H1 (cell line): ENCODE results near the gene ORC6. TPM values are rescaled to one million over a fixed set of nuclear protein-coding genes. Genes with fewer than 3 reads are reported as not detected.
A peak's percentile ranks its signal among the peaks of the same experiment; 100 is the strongest.

Experiments
- CTCF ChIA-PET: fragments of 300-600 bp; sonication (Branson Sonifier 250); formaldehyde crosslinking; loops from one replicate; lab custom pipeline; 2021; ENCODE audit not compliant: partially characterized antibody; lab: Charles Lee
- POLR2A ChIA-PET: fragments of 300-600 bp; sonication (Branson Sonifier 250); formaldehyde crosslinking; loops from one replicate; lab custom pipeline; 2021; ENCODE audit warnings: inconsistent platforms; ENCODE audit not compliant: partially characterized antibody; lab: Charles Lee
- DNase-seq, 2 experiments: peaks; one replicate each; pipeline versions ENCODE4 v3.0.0 to v3.0.0-alpha.2; 2010 to 2022; ENCODE audit warnings: low spot score in 2 of 2, low read depth in 1 of 2, mixed read lengths in 1 of 2
- FAIRE-seq: peaks from 2 replicates; lab custom pipeline; 2011; peaks lifted over from hg19 to GRCh38; lab: Jason Lieb, UNC
- H2AFZ ChIP-seq: 2 replicates; pipeline ENCODE4 v1.8.1; 2012; ENCODE audit warnings: low read length, inconsistent platforms
- H2AK5ac ChIP-seq: 2 replicates; pipeline ENCODE4 v1.6.1; 2013; ENCODE audit warnings: low read depth, low read length
- H2BK120ac ChIP-seq: replicated peaks from 2 replicates; pipeline ENCODE3; 2013; ENCODE audit warnings: low read depth, low read length, inconsistent platforms
- H2BK12ac ChIP-seq: 2 replicates; pipeline ENCODE4 v1.6.1; 2013; ENCODE audit warnings: low read depth, low read length
- H2BK15ac ChIP-seq: 2 replicates; pipeline ENCODE4 v1.6.1; 2013; ENCODE audit warnings: low read length
- H2BK20ac ChIP-seq: 2 replicates; pipeline ENCODE4 v1.6.1; 2013; ENCODE audit warnings: low read length
- H2BK5ac ChIP-seq: 2 replicates; pipeline ENCODE4 v1.6.1; 2013; ENCODE audit warnings: low read depth, low read length
- H3K14ac ChIP-seq: 2 replicates; pipeline ENCODE4 v1.6.1; 2013; ENCODE audit warnings: inconsistent platforms; ENCODE audit not compliant: insufficient read length
- H3K18ac ChIP-seq: 2 replicates; pipeline ENCODE4 v1.6.1; 2013; ENCODE audit warnings: low read length; ENCODE audit errors: extremely low read depth
- H3K23ac ChIP-seq: 2 replicates; pipeline ENCODE4 v1.6.1; 2013; ENCODE audit warnings: inconsistent platforms; ENCODE audit not compliant: insufficient read length
- H3K23me2 ChIP-seq: 2 replicates; pipeline ENCODE4 v1.6.1; 2013; ENCODE audit warnings: low read depth, low read length
- H3K27ac ChIP-seq: 2 replicates; pipeline ENCODE4 v1.6.1; 2011; ENCODE audit warnings: low read depth, low read length, inconsistent platforms
- H3K27me3 ChIP-seq, 4 experiments: replicated peaks in 1 of 4; 1 replicate in 1 of 4; 2 replicates in 3 of 4; pipeline versions ENCODE4 v1.6.1 to v1.8.1; 2011 to 2013; ENCODE audit warnings: low read length in 3 of 4, mild to moderate bottlenecking in 3 of 4, inconsistent platforms in 2 of 4, mixed read lengths in 2 of 4, moderate library complexity in 1 of 4; ENCODE audit not compliant: control insufficient read depth in 3 of 4, insufficient read depth in 3 of 4; ENCODE audit errors: extremely low read depth in 1 of 4
- H3K36me3 ChIP-seq, 4 experiments: 2 replicates each; pipeline versions ENCODE4 v1.6.1 to v1.8.1; 2011 to 2013; ENCODE audit warnings: mild to moderate bottlenecking in 4 of 4, low read length in 3 of 4, moderate library complexity in 2 of 4, control low read depth in 1 of 4, inconsistent platforms in 1 of 4; ENCODE audit not compliant: insufficient read depth in 4 of 4, control insufficient read depth in 2 of 4
- H3K4ac ChIP-seq: replicated peaks from 2 replicates; pipeline ENCODE3; 2013; ENCODE audit warnings: low read length, low read depth, mixed read lengths, inconsistent platforms; ENCODE audit not compliant: insufficient read length
- H3K4me1 ChIP-seq, 4 experiments: replicated peaks in 1 of 4; 1 replicate in 1 of 4; 2 replicates in 3 of 4; pipeline versions ENCODE4 v1.6.1 to v1.8.1; 2011 to 2013; ENCODE audit warnings: low read length in 3 of 4, inconsistent platforms in 2 of 4, mixed read lengths in 1 of 4; ENCODE audit not compliant: insufficient read depth in 4 of 4, control insufficient read depth in 3 of 4
- H3K4me2 ChIP-seq, 2 experiments: 2 replicates each; pipeline versions ENCODE4 v1.6.1 to v1.8.1; 2011 to 2013; ENCODE audit warnings: low read depth in 2 of 2, low read length in 2 of 2, control low read depth in 1 of 2, inconsistent platforms in 1 of 2, mild to moderate bottlenecking in 1 of 2; ENCODE audit not compliant: insufficient read depth in 1 of 2
- H3K4me3 ChIP-seq, 4 experiments: fragments of 200-600, 300-600 bp in 1 of 4; sonication (generic), shearing (Covaris generic), sonication (Bioruptor Twin) in 1 of 4; 2 replicates each; pipeline versions ENCODE4 v1.5.1 to v1.8.1; 2011 to 2016; ENCODE audit warnings: low read length in 4 of 4, low read depth in 3 of 4, control low read depth in 2 of 4, inconsistent platforms in 2 of 4, mild to moderate bottlenecking in 2 of 4, mixed read lengths in 1 of 4, moderate library complexity in 1 of 4; ENCODE audit not compliant: insufficient read depth in 2 of 4; ENCODE audit errors: extremely low read depth in 1 of 4
- H3K56ac ChIP-seq: replicated peaks from 2 replicates; pipeline ENCODE3; 2013; ENCODE audit warnings: low read depth, mild to moderate bottlenecking, mixed read lengths, low read length, inconsistent platforms; ENCODE audit not compliant: insufficient read length
- H3K79me1 ChIP-seq: 2 replicates; pipeline ENCODE4 v1.6.1; 2013; ENCODE audit warnings: low read depth, low read length, control low read depth
- H3K79me2 ChIP-seq, 2 experiments: 2 replicates each; pipeline versions ENCODE4 v1.6.1 to v1.8.1; 2012 to 2013; ENCODE audit warnings: low read length in 2 of 2, mild to moderate bottlenecking in 2 of 2, inconsistent platforms in 1 of 2; ENCODE audit not compliant: insufficient read depth in 2 of 2, control insufficient read depth in 1 of 2
- H3K9ac ChIP-seq, 4 experiments: replicated peaks in 1 of 4; 1 replicate in 1 of 4; 2 replicates in 3 of 4; pipeline versions ENCODE4 v1.6.1 to v1.8.1; 2011 to 2013; ENCODE audit warnings: low read depth in 3 of 4, low read length in 3 of 4, control low read depth in 2 of 4, mild to moderate bottlenecking in 2 of 4, moderate library complexity in 2 of 4, inconsistent platforms in 1 of 4; ENCODE audit errors: extremely low read depth in 1 of 4
- H3K9me3 ChIP-seq, 2 experiments: 2 replicates each; pipeline versions ENCODE4 v1.6.1 to v1.8.1; 2012 to 2013; ENCODE audit warnings: mild to moderate bottlenecking in 2 of 2, moderate library complexity in 2 of 2, control low read depth in 1 of 2, inconsistent platforms in 1 of 2, low read depth in 1 of 2, low read length in 1 of 2, mixed read lengths in 1 of 2; ENCODE audit not compliant: insufficient read depth in 2 of 2
- H4K20me1 ChIP-seq, 2 experiments: replicated peaks in 1 of 2; 2 replicates each; pipeline versions ENCODE3 to v1.8.1; 2011 to 2013; ENCODE audit warnings: inconsistent platforms in 2 of 2, low read length in 2 of 2, mild to moderate bottlenecking in 1 of 2; ENCODE audit not compliant: insufficient read depth in 2 of 2, control insufficient read depth in 1 of 2
- H4K5ac ChIP-seq: 2 replicates; pipeline ENCODE4 v1.6.1; 2013; ENCODE audit warnings: low read length, low read depth, mixed read lengths, inconsistent platforms; ENCODE audit not compliant: insufficient read length
- H4K8ac ChIP-seq: 2 replicates; pipeline ENCODE4 v1.8.0; 2013; ENCODE audit warnings: mild to moderate bottlenecking, moderate library complexity, low read length, inconsistent platforms; ENCODE audit not compliant: insufficient read depth; ENCODE audit errors: extremely low read depth
- H4K91ac ChIP-seq: replicated peaks from 2 replicates; pipeline ENCODE3; 2013; ENCODE audit warnings: low read length, mixed read lengths, inconsistent platforms; ENCODE audit not compliant: insufficient read length
- CBX8 ChIP-seq: fragments of 300-800, 300-1000 bp; sonication (generic); IDR thresholded peaks from 2 replicates; pipeline ENCODE4 v1.7.1; 2016; ENCODE audit warnings: low read depth, low read length, borderline replicate concordance
- CTBP2 ChIP-seq: IDR thresholded peaks from 2 replicates; pipeline ENCODE4 v1.7.0; 2011; ENCODE audit warnings: borderline replicate concordance, mild to moderate bottlenecking, moderate library complexity, mixed read lengths, low read length; ENCODE audit not compliant: insufficient read depth, insufficient read length
- EZH2 ChIP-seq: fragments of 200-600 bp; sonication (generic); IDR thresholded peaks from 2 replicates; pipeline ENCODE4 v1.7.1; 2012; ENCODE audit warnings: low read depth, mild to moderate bottlenecking, moderate library complexity, low read length, inconsistent platforms; ENCODE audit not compliant: severe bottlenecking
- FOSL1 ChIP-seq: IDR thresholded peaks from 2 replicates; pipeline ENCODE4 v1.6.1; 2011; ENCODE audit warnings: mild to moderate bottlenecking, low read depth, low read length, moderate library complexity; ENCODE audit not compliant: insufficient read depth
- POLR2A ChIP-seq, 2 experiments: IDR thresholded peaks; 1 replicate in 1 of 2; 2 replicates in 1 of 2; pipeline ENCODE4 v1.6.1; 2011; ENCODE audit warnings: low read depth in 2 of 2, low read length in 2 of 2, mild to moderate bottlenecking in 2 of 2; ENCODE audit errors: control extremely low read depth in 1 of 2
- RBBP5 ChIP-seq: IDR thresholded peaks from 2 replicates; pipeline ENCODE4 v1.7.1; 2012; ENCODE audit warnings: low read depth, mild to moderate bottlenecking, inconsistent platforms, low read length, moderate library complexity, borderline replicate concordance
- RFX5 ChIP-seq: IDR thresholded peaks from 2 replicates; pipeline ENCODE4 v1.6.1; 2011; ENCODE audit warnings: low read depth, low read length, improper control_type of control experiment, borderline replicate concordance
- TAF1 ChIP-seq: IDR thresholded peaks from 2 replicates; pipeline ENCODE4 v1.6.1; 2011; ENCODE audit warnings: mild to moderate bottlenecking, low read depth, low read length
- WGBS, 2 experiments: shearing (Covaris generic) in 1 of 2; methylation state at CpG; one replicate each; pipeline versions ENCODE4 v1.1.6 to v1.1.7; 2013 to 2015; ENCODE audit warnings: low lambda C conversion rate in 2 of 2, mixed read lengths in 2 of 2, inconsistent platforms in 1 of 2, low coverage in 1 of 2, missing lambda C conversion rate in 1 of 2; ENCODE audit not compliant: insufficient replicate concordance in 2 of 2, insufficient coverage in 1 of 2, insufficient read length in 1 of 2; ENCODE audit errors: extremely low coverage in 1 of 2, missing lambda C conversion rate in 1 of 2; 5-methylcytosine and 5-hydroxymethylcytosine counted together
- polyA plus RNA-seq, 7 experiments: library from polyadenylated mRNA; depleted of rRNA in 3 of 7; stranded (reverse) in 5 of 7; unstranded in 2 of 7; fragments of >200 nt in 5 of 7; fragments of 200-250 nt in 2 of 7; gene quantifications; 1 replicate in 5 of 7; 2 replicates in 1 of 7; 4 replicates in 1 of 7; pipeline versions ENCODE4 v1.2.1 to v1.2.3, GENCODE V29; 2011 to 2013; ENCODE audit warnings: missing spikeins in 2 of 7, mixed read lengths in 2 of 7
- total RNA-seq: library from RNA; stranded (reverse); fragmentation: NEBNext Ultra II Directional; extraction: Animal tissue kit (Norgen Biotek cat#: 25700); gene quantifications from 2 replicates; pipeline ENCODE4 v1.2.1, GENCODE V29; 2021

The ORC6 gene
- total and polyA plus RNA-seq, 2 of the 8 experiments (the other 6 are each of a cell fraction or from before 2014, with no cell fraction given), result 41.8 to 67.4 TPM

DNA sequence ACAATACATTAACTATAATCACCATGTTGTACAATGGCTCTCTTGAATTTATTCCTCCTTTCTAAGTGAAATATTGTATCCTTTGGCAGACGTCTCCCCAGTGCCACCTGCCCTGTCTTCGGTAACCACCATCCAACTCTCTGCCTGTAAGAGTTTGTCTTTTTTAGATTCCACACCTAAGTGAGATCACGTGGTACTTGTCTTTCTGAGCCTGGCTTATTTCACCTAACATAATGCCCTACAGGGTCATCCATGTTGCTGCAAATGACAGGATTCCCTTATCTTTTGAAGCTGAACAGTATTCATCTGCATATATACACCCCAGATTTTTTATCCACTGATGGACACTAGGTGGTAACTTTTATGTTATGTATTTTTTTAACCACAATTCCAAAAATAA, 24.2 kb downstream of the ORC6 start:
- H2AFZ ChIP-seq, result no peak overlapping the region
- WGBS, 2 experiments, result 98% methylated on average over 3 of the region's 3 CpGs; no CpG with 5 or more reads in 1 of the 2 experiments
- FAIRE-seq, result no peak
- TF ChIP-seq FOSL1 (no peak), EZH2 (no peak), RBBP5 (no peak), RFX5 (no peak), TAF1 (no peak), CTBP2 (no peak), CBX8 (no peak), POLR2A (IDR thresholded peaks at IDR 0.05; ENCODE audit: control extremely low read depth in 1 of 2, low read depth in 2 of 2, low read length in 2 of 2) (no peak)

More for the DNA sequence above, 24.2 kb downstream of the ORC6 start:
- Histone ChIP-seq H3K27ac (no peak overlapping the region), H2BK15ac (no peak overlapping the region), H3K56ac (no peak overlapping the region), H3K23me2 (no peaks in the 10 kb centered on the region), H3K4ac (no peak overlapping the region), H3K9ac (no peak overlapping the region), H2BK5ac (no peak overlapping the region), H2BK20ac (no peak overlapping the region), H3K4me3 (no peak overlapping the region), H3K27me3 (no peaks in the 10 kb centered on the region), H4K5ac (no peak overlapping the region), H4K8ac (no peak overlapping the region), H3K23ac (no peak overlapping the region), H3K36me3 (no peaks in the 10 kb centered on the region), H4K20me1 (no peaks in the 10 kb centered on the region), H2BK120ac (no peak overlapping the region), H2AK5ac (no peak overlapping the region), H3K9me3 (no peaks in the 10 kb centered on the region), H3K79me1 (no peaks in the 10 kb centered on the region), H3K79me2 (no peaks in the 10 kb centered on the region), H3K18ac (no peak overlapping the region), H3K14ac (no peak overlapping the region), H3K4me2 (no peak overlapping the region), H4K91ac (no peak overlapping the region), H3K4me1 (no peaks in the 10 kb centered on the region), H2BK12ac (no peak overlapping the region)
- DNase-seq, result peak in 1 of 2 experiments; percentile 3
- CTCF ChIA-PET, result interaction anchor here (1.1 to 1.7 kb wide), 3 partner anchors 14 to 314 kb away, joined by 3 to 4 read pairs (median 4); no protein-coding TSS in a partner anchor
- POLR2A ChIA-PET, result interaction anchor here (1.3 kb wide), 1 partner anchor 15 kb away, joined by 4 read pairs; no protein-coding TSS in a partner anchor
